Measurements from ENCODE around the gene RIPPLY1. TPM values are rescaled to one million over a fixed set of nuclear protein-coding genes. Genes with fewer than 3 reads are reported as not detected.

RIPPLY1 gene
- total RNA-seq, 1 experiment from 2014 or later = 0.27 TPM

DNA sequence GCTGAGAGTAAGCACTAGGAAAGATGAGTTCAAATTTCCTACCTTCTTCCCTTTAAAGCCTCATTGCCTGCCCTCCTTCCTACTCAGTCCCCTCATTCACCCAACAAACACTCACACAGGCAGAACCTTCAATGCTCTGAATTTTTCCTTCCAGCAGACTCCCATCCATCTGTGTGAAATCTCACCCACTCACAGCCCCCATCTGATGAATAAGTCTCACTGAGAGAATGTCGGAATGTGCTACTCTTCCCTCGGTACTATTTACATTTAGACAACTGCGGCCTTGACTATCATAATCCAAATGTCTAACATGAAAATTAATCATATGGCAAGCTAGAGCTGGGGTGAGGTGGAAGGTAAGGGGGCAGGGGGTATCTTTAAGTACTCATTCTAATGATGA, 36.4 kb upstream of the RIPPLY1 start:
- H3K4me3 ChIP-seq (replicated peaks in 1 of 2; ENCODE audit: low read depth in 1 of 2, low read length in 2 of 2) = no peak overlapping the region
- no peaks in the 10 kb centered on the region for H3K27me3 ChIP-seq (ENCODE audit: insufficient read depth, low read length)
- BruUV-seq (replicated peaks) = no TSS peak
- no peaks in the 10 kb centered on the region for H4K20me1 ChIP-seq (ENCODE audit: insufficient read depth)
- H3K9me2 ChIP-seq (ENCODE audit: insufficient read depth) = no peaks in the 10 kb centered on the region
- H3K79me2 ChIP-seq (ENCODE audit: insufficient read depth, low read length) = no peaks in the 10 kb centered on the region
- no peaks in the 10 kb centered on the region for H3K4me1 ChIP-seq (ENCODE audit: control insufficient read depth in 1 of 2, insufficient read depth in 2 of 2, low read length in 2 of 2)
- DNase-seq (ENCODE audit: low read depth, low spot score) (no peak), ATAC-seq (no peak)
- H3K4me2 ChIP-seq (ENCODE audit: low read length) = no peak overlapping the region
- intact Hi-C loops (cut with micrococcal nuclease) = no loop called here
- ChIA-PET RAD21 (ENCODE audit: low non-redundant PET in 1 of 2, low total read pairs in 2 of 2, uncharacterized antibody in 2 of 2, unreplicated experiment in 2 of 2) (no interaction called here), CTCF (no interaction called here), POLR2A (no interaction called here)
- no peak overlapping the region for H2AFZ ChIP-seq (ENCODE audit: low read depth, low read length, poor library complexity, severe bottlenecking)
- TF ChIP-seq EGR1 (IDR thresholded peaks at IDR 0.05; ENCODE audit: low read depth) = no peak
- no peak for TF ChIP-seq ATF3 (IDR thresholded peaks at IDR 0.05)
- TF ChIP-seq ZFX (IDR thresholded peaks at IDR 0.05) = no peak
- no peak for TF ChIP-seq CEBPB (IDR thresholded peaks at IDR 0.05; ENCODE audit: low read depth)
- TF ChIP-seq, protein P1, sequence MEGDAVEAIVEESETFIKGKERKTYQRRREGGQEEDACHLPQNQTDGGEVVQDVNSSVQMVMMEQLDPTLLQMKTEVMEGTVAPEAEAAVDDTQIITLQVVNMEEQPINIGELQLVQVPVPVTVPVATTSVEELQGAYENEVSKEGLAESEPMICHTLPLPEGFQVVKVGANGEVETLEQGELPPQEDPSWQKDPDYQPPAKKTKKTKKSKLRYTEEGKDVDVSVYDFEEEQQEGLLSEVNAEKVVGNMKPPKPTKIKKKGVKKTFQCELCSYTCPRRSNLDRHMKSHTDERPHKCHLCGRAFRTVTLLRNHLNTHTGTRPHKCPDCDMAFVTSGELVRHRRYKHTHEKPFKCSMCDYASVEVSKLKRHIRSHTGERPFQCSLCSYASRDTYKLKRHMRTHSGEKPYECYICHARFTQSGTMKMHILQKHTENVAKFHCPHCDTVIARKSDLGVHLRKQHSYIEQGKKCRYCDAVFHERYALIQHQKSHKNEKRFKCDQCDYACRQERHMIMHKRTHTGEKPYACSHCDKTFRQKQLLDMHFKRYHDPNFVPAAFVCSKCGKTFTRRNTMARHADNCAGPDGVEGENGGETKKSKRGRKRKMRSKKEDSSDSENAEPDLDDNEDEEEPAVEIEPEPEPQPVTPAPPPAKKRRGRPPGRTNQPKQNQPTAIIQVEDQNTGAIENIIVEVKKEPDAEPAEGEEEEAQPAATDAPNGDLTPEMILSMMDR (IDR thresholded peaks at IDR 0.05 in 2 of 3, conservative IDR thresholded peaks at IDR 0.05 in 1 of 3; ENCODE audit: borderline replicate concordance in 1 of 3, insufficient read depth in 1 of 3, low read depth in 2 of 3, low read length in 2 of 3) = no peak
- no peak for TF ChIP-seq YY1 (IDR thresholded peaks at IDR 0.05; ENCODE audit: extremely low read depth, insufficient replicate concordance, low read depth, low read length)
- no peak for TF ChIP-seq ZNF274 (IDR thresholded peaks at IDR 0.05; ENCODE audit: low read depth, low read length)
- no peak for TF ChIP-seq EZH2phosphoT487 (IDR thresholded peaks at IDR 0.05; ENCODE audit: borderline replicate concordance)
- TF ChIP-seq FOSL1 (IDR thresholded peaks at IDR 0.05; ENCODE audit: low read depth) = no peak
- TF ChIP-seq POLR2A (IDR thresholded peaks at IDR 0.05; ENCODE audit: borderline replicate concordance, extremely low read depth, insufficient read depth, insufficient read length) = no peak
- TF ChIP-seq, protein P2, sequence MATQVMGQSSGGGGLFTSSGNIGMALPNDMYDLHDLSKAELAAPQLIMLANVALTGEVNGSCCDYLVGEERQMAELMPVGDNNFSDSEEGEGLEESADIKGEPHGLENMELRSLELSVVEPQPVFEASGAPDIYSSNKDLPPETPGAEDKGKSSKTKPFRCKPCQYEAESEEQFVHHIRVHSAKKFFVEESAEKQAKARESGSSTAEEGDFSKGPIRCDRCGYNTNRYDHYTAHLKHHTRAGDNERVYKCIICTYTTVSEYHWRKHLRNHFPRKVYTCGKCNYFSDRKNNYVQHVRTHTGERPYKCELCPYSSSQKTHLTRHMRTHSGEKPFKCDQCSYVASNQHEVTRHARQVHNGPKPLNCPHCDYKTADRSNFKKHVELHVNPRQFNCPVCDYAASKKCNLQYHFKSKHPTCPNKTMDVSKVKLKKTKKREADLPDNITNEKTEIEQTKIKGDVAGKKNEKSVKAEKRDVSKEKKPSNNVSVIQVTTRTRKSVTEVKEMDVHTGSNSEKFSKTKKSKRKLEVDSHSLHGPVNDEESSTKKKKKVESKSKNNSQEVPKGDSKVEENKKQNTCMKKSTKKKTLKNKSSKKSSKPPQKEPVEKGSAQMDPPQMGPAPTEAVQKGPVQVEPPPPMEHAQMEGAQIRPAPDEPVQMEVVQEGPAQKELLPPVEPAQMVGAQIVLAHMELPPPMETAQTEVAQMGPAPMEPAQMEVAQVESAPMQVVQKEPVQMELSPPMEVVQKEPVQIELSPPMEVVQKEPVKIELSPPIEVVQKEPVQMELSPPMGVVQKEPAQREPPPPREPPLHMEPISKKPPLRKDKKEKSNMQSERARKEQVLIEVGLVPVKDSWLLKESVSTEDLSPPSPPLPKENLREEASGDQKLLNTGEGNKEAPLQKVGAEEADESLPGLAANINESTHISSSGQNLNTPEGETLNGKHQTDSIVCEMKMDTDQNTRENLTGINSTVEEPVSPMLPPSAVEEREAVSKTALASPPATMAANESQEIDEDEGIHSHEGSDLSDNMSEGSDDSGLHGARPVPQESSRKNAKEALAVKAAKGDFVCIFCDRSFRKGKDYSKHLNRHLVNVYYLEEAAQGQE (IDR thresholded peaks at IDR 0.05; ENCODE audit: low read depth) = no peak
- no peak for TF ChIP-seq TCF7L2 (IDR thresholded peaks at IDR 0.05; ENCODE audit: borderline replicate concordance, extremely low read depth, insufficient read depth, insufficient read length)
- TF ChIP-seq SP1 (IDR thresholded peaks at IDR 0.05; ENCODE audit: low read depth) = no peak
- TF ChIP-seq RAD21 (IDR thresholded peaks at IDR 0.05; ENCODE audit: low read depth) = no peak
- H3K9me3 ChIP-seq (ENCODE audit: control insufficient read depth in 1 of 2, insufficient read depth in 1 of 2, low read depth in 1 of 2, low read length in 2 of 2) = no peaks in the 10 kb centered on the region
- no peak overlapping the region for H3K9ac ChIP-seq (ENCODE audit: low read length)
- peaks cover 0 to 4% of the 10 kb centered on the region in 2 experiments; a peak in 2 of 4 replicates for H3K36me3 ChIP-seq (ENCODE audit: control insufficient read depth in 1 of 2, insufficient read depth in 2 of 2, low read length in 2 of 2)
- no peak overlapping the region for H3K27ac ChIP-seq (ENCODE audit: low read depth, low read length)

All from HCT116 (cell line).